GM21528 (cell line): ENCODE results near the gene KBTBD8.
A peak's percentile ranks its signal among the peaks of the same experiment; 100 is the strongest.

Experiments used
- ATAC-seq: cut with Tn5 transposase; IDR thresholded peaks from one replicate; pipeline ENCODE4 v1.9.1; 2021; ENCODE audit warnings: mild to moderate bottlenecking, moderate library complexity; ENCODE audit not compliant: unreplicated experiment, low FRiP score

Gene KBTBD8

GRCh38 chr3:66994588-66994987 lies 3.5 kb upstream of the KBTBD8 start:
- no peak for ATAC-seq

GRCh38 chr3:66996696-66997095 lies 1.4 kb upstream of the KBTBD8 start:
- ATAC-seq = no peak

- no peak for ATAC-seq
Observed at GRCh38 chr3:66997560-66998112, 471 bp upstream of the KBTBD8 start.

- no peak for ATAC-seq
Observed at GRCh38 chr3:66998904-66999235, 763 bp downstream of the KBTBD8 start.

- peak; percentile 55 for ATAC-seq
Observed at GRCh38 chr3:67000009-67000408, 1.9 kb downstream of the KBTBD8 start.

GRCh38 chr3:67001086-67001861 lies 3.2 kb downstream of the KBTBD8 start:
- ATAC-seq = no peak

GRCh38 chr3:67005974-67006373 lies 7.9 kb downstream of the KBTBD8 start:
- no peak for ATAC-seq

GRCh38 chr3:67006460-67006859 lies 8.4 kb downstream of the KBTBD8 start:
- no peak for ATAC-seq

GRCh38 chr3:67008388-67008787 lies 10.3 kb downstream of the KBTBD8 start:
- no peak for ATAC-seq

GRCh38 chr3:67009716-67010115 lies 11.6 kb downstream of the KBTBD8 start:
- no peak for ATAC-seq

- ATAC-seq = no peak
Observed at GRCh38 chr3:67011414-67012131, 13.5 kb downstream of the KBTBD8 start.

GRCh38 chr3:67012564-67012963 lies 14.5 kb downstream of the KBTBD8 start:
- no peak for ATAC-seq

- ATAC-seq = no peak
Observed at GRCh38 chr3:67015702-67016484, 17.8 kb downstream of the KBTBD8 start.

GRCh38 chr3:67016522-67017080 lies 18.5 kb downstream of the KBTBD8 start:
- ATAC-seq = peak; percentile 59

- peak; percentile 21 for ATAC-seq
Observed at GRCh38 chr3:67017211-67017610, 19.1 kb downstream of the KBTBD8 start.

- no peak for ATAC-seq
Observed at GRCh38 chr3:67018105-67018788, 20.1 kb downstream of the KBTBD8 start.

- peak; percentile 43 for ATAC-seq
Observed at GRCh38 chr3:67018789-67019526, 20.9 kb downstream of the KBTBD8 start.

- ATAC-seq = no peak
Observed at GRCh38 chr3:67028001-67028784, 30.1 kb downstream of the KBTBD8 start.
